KG1 (cell line): ENCODE results near the gene HCRT.
"Not testable (repeated sequence)": the region's sequence is repeated elsewhere in the genome, so short reads cannot be mapped to it uniquely, and the experiment has no call there.

Experiments
- DNase-seq: peaks from one replicate; lab custom pipeline; 2025; lab: John Stamatoyannopoulos, UW

The HCRT gene, protein sequence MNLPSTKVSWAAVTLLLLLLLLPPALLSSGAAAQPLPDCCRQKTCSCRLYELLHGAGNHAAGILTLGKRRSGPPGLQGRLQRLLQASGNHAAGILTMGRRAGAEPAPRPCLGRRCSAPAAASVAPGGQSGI

DNA sequence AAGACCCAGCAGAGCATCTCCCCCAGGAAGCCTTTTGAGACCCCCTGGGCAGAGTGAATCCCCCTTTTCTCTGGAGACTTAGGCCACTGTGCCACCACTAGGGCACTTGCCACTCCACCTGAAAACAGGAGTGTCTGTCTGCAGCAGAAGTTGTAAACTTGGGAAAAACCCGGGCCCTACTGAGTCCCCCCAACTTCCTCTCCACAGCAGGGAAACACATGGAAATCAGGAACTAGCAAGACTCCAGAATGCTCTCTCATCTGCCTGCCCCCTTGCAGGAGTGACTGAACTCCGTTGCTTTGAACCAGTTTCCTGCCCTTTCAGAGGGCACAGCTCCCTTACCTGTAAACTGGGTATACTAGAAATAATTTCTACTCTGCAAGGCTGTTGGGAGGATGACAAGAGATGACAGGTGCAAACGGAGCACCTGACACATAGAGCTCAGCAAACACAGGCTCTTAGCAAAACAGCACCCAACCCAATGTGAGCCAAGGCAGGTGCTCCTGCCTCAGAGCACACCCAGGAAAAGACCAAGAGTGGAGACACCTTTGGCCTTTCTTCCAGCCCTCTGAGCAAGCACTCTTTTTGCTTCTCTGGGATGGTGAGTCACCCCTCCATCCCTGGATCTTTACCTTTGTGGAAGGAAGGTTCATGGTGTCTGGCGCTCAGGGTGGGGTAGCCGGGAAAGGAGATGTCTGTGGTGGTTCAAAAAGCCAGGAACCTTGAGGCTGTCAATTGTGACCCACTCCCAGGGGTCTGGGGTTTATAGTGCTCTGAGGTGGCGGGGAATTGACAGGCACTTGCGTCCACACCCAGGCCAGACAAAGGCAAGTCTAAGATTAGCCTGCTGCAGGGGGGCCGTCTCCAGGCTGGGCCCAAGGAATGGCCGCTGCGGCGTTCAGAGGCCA, at the start of gene HCRT:
Gene HCRT (minus strand): TSS at position 740 of the 908 bp plus-strand sequence. CDS start 87 bp downstream, at position 653.
- DNase-seq: no peak

DNA sequence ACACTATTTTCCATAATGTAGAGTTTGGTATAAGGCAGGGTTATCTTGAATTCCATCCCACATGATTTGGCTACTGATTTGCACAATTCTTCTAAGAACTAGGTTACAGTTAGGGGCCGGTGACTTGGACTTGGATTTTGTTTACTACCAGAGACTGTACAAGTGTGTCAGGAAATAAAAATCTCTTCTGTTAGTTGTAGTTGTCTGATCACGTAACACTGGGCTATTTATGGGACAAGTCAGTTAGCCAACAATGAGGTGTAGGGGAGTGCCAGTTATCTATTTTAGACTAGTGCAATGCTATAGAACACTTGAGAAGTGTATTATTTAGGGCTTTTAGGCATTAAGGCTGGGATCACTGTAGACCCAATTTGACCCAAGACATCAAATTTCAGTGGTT, 48.7 kb upstream of the HCRT start:
- DNase-seq: no peak

DNA sequence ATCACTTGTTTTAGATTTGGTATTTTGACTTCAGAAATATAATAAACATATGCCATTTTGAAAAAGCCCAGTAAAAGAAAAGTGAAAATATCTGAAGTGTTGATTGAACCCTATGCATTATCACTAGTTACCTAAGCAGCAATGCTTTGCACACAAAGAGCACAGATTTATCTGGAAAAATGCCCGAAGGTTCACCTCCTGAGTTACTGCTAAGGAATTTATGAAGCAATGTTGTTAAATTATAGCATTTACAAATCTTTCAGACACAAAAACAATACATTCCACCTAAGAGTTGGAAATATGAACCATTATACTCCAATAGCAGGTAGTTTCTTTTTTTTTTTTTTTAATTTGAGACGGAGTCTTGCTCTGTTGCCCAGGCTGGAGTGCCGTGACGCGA, 47.9 kb upstream of the HCRT start:
- DNase-seq: no peak

DNA sequence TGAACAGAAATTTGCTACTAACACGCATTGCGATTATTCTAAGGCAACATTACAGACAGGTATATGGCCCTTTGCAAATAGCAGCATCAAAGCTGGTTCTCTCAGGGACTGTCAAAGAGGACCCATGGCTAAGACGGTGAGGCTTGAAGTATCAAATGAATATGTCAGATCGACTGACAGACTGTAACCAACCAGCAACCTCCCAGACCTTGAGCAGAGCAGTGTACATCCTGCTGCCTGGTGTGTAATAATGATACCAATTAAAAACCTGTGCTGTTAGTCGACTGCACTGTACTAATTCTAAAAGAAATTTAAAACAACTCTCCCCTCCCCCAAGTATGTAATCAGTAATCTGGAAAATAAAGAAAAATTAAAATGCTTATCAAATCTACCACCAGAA, 45.0 kb upstream of the HCRT start:
- no peak for DNase-seq

DNA sequence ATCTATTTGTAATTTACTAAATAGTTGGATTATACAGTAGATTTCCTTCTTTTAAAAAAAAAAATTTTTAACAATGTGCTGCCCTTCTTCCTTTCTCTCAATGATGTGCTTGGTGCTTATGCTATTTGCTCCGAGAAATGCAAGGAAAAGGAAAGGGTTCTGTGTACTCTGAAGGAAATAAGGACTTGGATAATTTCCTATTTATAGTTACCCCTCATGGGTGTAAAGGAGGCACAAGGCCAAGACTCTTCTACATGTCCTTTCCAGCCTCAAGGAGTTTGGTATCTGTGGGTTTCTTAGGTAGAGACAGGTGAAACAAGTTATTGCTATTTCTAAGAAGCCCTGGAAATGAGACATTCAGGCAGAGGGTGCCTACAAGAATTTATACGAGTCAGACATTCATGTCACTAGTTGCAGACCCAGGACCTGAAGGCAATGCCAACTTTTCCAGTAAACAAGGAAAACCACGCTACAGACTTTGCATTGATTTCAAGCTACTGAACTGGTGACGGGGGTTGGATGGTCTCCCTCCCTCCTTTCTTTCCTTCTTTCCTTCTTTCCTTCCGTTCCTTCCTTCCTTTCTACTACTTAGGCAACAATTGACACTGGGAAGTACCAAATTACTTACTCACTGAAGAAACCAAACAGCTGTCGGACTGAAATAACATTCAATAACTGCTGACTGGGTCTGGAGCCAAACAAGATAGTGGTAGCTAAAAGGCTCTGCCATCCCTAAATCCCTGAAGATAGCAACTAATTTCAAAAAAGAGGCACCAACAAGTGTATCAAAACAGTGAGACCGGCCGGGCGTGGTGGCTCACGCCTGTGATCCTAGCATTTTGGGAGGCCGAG, 42.8 kb upstream of the HCRT start:
- no peak for DNase-seq

DNA sequence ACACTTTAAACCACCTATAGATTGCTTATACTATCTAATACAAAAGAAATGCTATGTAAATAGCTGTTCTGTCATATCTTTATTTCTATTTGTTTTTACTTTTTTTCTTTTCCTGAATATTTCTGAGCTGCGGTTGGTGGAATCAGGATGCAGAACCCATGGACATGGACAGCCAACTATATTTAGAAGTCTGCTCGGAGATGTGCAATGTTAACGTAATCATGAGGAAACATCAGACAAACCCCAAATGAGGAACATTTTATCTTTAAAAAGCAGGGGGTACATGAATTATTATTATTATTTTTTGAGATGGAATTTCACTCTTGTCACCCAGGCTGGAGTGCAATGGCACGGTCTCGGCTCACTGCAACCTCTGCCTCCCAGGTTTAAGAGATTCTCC, 40.4 kb upstream of the HCRT start:
- DNase-seq: no peak

DNA sequence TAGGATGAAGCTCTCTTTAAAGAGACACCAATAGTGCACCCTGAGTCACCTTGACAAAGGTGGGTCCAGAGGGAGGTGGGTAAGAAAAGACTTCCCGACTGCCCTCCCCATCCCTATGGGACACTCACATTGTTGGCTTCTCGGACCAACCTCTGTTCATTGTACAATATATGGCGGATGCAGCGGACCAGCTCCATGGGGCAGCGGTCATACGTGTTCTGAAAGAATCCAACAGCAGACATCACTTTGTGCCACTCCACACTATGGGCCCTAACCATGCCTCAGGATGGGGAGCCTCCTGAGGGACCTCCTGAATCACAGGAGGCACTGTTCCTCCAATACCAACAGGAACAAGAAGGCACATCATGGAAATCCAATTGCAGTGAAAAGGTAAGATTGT, 39.4 kb upstream of the HCRT start:
- no peak for DNase-seq

DNA sequence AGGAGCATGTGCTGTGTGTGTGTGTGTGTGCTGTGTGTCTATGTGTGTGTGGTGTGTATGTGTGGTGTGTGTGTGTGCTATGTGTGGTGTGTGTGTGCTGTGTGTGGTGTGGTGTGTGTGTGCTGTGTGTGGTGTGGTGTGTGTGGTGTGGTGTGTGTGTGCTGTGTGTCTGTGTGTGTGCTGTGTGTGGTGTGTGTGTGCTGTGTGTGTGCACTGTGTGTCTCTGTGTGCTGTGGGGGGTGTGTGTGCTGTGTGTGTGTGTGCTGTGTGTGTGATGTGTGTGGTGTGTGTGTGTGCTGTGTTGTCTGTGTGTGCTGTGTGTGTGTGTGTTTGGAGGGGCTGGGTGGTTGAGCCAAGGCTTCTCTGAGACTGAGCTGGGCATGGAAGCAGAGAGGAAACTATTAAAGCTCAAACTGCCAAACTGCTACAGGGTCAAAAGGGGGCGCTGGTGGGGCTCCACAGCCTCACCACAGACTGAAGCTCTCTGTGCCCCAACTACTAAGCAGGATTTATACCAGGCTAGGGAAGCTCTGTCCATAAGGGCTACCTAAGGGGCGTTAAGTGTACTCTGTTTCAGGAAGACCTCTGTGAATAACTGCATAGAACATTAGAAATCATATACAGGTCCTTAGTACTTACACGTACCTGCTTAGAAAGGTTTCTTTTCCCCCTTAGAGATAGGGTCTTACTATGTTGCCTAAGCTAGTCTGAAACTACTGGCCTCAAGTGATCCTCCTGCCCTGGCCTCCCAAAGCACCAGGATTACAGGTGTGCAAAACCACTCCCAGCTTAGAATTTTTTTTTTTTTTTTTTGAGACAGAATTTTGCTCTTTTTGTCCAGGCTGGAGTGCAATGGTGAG, 36.9 kb upstream of the HCRT start:
- DNase-seq: peak; percentile 16

DNA sequence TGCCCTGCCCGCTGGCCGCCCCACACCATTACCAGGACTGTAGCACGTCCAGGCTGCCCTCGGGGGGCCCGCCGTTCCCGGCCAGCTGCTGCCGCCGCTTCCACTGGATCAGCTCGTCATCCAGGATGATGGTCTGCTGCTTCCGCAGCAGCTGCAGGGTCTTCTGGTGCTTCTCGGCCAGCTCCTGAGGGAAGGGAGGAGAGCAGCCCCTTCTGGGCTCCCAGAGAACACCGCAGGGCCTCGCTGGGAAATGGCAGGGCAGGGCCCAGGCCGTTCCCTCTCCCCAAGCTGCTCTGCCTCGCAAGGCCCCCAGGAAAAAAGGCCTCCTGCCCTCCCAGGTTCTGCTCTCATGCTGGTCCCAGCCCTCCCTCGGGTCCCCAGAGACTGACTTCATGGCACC, 34.0 kb upstream of the HCRT start:
- DNase-seq: not testable (repeated sequence)

DNA sequence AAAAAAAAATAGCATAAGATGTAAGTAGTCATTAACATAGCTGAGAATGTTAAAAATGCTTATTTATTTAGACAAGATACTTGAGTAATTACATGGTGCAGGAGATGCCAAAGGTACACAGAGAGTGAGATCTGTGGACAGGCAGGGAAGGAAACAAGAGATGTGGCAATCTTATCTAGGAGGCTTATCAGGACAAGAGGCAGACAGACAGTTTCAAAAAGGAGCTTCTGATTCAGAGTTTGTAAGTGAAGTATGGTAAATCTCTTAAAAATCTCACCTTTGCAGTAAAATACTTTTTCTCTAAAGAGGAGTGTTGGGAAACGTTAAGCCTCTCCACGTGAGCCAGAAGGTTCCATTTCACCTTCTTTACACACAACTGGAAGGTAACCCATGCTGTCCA, 28.9 kb upstream of the HCRT start:
- DNase-seq: no peak

DNA sequence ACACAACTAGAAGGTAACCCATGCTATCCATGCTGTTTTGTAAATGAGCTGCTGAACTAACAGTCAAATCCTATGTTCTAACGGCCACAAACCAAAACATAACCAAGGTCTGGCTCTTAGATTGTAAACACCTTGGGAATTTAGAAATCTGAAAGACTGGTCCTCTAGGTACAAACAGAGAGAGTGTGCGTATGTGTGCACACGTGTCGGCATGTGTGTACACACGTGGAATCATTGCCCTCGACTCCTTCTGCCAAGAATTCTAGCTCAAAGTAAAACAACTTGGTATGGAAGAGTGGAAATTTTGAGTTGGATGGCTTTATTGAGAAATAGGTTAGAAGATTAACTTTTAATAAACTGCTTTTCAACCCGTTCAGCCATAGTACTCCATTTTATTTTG, 27.1 kb upstream of the HCRT start:
- DNase-seq: no peak

DNA sequence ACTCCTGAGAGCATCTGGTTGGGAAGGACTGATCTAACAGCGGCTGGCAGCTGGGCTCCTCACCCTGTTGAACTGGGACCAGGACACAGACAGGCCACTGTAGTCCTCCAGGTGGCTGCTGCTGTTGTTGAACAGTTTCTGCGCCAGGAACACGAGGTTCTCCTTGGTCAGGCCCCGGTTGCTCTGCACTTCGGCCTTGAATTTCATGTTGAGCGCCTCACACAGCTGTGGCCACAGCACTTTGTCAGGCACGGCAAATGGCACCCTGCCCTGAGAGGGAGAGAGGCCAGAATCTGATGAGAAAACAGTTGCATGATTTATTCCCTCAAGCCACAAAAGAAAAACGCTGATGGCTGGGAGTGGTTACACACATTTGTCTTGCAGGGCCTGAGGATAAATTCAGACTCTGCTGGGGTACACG, 26.7 kb upstream of the HCRT start:
- not testable (repeated sequence) for DNase-seq

DNA sequence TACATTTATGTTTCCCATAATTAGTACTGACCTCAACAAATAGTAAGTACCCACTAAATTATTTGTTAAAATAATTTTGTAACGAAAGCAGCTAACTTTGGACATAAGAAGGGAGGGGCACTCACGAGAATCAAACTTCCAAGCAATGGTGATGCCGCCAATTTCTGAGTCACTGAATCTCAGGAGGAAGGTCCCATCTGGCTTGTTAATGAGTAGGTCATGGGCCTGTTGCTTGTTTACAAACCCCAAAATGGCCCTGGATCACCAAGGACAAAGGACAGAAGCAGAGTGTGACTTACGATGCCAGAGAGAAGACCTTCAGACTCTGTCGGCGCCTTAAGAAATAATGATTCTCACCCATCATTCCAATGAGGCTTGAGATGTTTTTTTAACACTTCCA, 24.8 kb upstream of the HCRT start:
- DNase-seq: no peak

DNA sequence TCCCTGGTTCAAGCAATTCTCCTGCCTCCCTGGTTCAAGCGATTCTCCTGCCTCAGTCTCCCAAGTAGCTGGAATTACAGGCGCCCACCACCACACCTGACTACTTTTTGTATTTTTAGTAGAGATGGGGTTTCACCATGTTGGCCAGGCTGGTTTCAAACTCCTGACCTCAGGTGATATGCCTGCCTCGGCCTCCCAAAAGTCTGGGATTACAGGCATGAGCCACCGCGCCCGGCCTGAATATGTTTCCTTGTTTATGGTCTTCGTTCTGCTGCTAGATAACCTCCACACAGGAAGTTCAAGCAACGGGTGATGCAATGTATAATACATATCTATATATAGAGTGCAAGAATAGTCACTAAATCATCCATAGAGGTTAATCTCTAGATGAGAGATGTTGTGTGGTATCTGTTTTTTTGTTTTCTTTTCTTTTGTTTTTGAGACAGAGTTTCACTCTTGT, 20.9 kb upstream of the HCRT start:
- not testable (repeated sequence) for DNase-seq

DNA sequence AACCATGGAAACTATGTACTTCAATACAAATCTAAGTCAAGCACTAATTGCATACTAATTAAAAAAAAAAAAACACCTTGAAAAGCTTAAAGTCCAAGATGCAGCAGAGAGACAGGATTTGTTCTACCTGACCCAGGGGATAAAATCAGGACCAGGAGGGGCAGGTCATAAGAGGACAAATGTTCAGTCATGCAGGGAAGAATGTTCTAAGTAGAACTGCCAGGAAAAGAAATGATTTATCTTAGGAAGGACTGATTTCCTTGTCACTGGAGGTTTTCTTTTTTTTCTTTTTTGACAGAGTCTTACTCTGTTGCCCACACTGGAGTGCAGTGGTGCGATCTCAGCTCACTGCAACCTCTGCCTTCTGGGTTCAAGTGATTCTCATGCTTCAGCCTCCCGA, 18.1 kb upstream of the HCRT start:
- no peak for DNase-seq

DNA sequence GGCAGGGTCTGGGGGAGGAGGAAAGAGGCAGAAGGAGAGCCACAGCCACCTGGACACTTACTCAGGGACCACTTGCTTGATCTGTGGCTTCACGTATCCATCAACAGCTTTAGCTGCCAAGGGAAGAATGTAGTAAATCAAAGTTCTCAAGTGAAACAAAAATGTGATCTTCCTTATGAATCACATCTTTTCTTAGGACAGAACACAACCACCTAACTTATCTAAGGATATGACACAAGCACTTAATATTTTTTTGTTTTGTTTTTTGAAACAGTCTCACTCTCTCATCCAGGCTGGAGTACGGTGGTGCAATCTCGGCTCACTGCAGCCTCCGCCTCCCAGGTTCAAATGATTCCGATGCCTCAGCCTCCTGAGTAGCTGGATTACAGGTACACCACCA, 17.4 kb upstream of the HCRT start:
- DNase-seq: no peak

DNA sequence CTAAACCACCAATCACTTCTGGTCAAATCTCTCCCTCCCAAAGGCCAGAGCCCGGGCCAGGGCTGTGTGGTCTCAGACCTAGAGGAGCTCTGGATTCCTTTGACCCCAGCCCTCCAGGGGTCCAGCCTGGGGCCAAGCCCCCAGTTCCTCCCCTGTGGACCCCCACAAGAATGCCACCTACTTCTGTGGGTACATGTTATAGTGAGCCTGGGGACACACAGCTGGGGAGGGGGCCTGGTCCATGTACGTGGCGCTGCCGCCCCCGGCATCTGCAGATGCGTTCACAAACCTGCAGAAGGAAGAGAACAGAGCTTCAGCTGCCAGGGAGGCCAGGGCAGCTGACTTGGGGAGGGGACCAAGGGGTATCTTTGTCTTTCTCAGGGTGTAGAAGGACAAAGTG, 16.9 kb upstream of the HCRT start:
- DNase-seq: no peak

DNA sequence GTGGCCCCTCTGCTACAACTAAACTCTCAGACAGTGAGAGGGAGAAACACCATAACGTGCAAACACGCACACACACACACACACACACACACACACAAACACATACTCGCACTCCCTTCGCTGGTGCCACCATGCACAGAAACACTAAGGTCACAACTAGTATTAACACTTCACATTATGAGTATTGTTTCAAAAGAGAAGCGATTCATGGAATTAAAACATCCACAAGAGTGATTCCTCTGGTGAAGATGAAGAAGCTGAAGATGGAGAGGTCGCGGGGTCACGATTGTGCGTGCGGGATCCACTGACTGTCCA, 16.2 kb upstream of the HCRT start:
- DNase-seq: no peak

DNA sequence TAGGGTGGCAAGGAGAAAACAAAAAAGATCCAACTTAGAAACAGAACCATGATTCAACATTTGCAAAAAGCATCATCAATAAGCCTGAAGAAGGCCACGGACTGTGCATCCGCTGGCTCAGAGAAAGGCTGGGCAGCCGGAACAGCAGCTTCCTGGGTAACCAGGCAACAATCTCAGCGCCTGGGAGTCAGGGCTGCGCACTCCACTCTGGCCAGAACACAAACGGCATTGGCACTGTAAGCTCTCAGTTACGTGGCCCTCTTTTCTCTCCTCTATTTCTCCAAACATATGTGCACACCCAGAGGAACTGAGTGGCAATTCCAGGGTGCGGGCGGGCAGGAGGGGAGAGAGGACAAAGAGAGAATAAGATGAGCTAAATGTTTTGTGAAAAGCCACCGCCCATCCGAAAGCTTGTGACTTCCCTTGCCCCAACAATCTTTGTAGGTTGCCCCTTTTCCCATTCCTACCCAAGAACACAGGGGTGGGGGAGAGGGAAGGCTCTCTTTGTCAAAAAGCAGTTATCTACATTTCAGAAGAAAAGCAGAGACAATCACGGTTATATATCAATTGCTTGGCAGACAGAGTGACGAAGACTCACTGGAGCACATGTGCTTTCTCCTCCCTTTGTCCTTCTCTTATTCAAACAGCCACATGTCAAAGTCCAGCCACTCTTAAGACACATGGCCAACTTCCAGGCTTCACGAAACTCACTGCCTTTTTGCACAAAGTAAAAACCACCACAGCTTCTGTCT, 15.6 kb upstream of the HCRT start:
- no peak for DNase-seq

DNA sequence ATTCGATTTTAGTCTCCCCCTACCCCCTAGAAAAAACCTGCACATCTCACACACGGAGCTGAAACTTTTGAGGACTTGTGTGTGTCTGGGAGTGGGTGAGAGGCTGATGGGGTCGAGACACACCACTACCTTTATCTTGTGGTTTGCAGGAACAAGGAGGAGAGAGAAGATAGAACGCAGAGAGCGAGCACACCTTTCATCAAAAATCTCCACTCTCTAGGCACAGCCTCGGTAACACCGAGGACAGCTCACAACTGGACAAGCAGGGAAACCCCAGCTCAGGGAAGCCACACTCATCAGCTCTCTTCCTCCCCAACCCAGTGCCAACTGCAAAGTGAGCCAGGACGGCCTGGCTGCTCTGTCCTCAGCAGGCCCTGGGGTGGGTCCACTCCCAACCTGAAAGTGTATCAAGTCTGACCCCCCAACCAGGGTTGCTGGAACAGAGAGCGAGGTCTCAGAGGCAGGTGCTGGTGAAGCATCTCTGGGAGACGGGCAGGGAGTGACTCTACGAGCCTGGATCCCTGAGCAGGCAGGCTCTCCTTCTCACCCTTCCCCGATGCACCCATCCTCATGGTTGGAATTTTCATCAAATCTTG, 14.3 kb upstream of the HCRT start:
- DNase-seq: no peak

DNA sequence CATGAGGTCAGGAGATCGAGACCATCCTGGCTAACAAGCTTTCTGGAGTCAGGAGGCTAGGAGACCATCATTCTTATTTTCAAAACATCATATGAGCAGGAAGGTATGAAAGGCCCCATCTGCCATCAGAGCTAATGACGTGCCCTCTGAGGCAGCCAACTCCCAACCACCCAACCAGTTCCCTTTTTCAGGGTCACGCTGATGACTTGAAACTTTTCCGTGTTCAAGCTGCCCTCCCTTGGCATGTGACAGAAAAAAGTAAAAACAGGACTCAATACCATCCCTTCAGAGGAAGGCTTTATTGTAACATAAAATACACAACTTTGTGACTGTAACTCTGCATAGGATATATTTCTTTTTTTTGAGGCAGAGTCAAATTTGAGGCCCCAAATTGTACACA, 13.6 kb upstream of the HCRT start:
- no peak for DNase-seq
